GM21825 (cell line): ENCODE results near the gene UGDH.
"Not testable (repeated sequence)": the region's sequence is repeated elsewhere in the genome, so short reads cannot be mapped to it uniquely, and the experiment has no call there.

Experiments used
- ATAC-seq: cut with Tn5 transposase; IDR thresholded peaks from one replicate; pipeline ENCODE4 v1.9.1; 2021; ENCODE audit warnings: mild to moderate bottlenecking, moderate library complexity; ENCODE audit not compliant: unreplicated experiment

UGDH gene

GRCh38 chr4:39529534-39529933, 2.3 kb upstream of the UGDH start:
- ATAC-seq: no peak

- ATAC-seq: no peak
Observed at GRCh38 chr4:39528061-39528465, 824 bp upstream of the UGDH start.

GRCh38 chr4:39526765-39527295, 409 bp downstream of the UGDH start:
- peak; percentile 16 for ATAC-seq

GRCh38 chr4:39525822-39526690, 1.2 kb downstream of the UGDH start:
- no peak for ATAC-seq

GRCh38 chr4:39524161-39524957, 2.9 kb downstream of the UGDH start:
- ATAC-seq: no peak

GRCh38 chr4:39522068-39522467, 5.2 kb downstream of the UGDH start:
- no peak for ATAC-seq

- ATAC-seq: no peak
Observed at GRCh38 chr4:39521253-39521919, 5.9 kb downstream of the UGDH start.

GRCh38 chr4:39518484-39518883, 8.8 kb downstream of the UGDH start:
- ATAC-seq: no peak

- no peak for ATAC-seq
Observed at GRCh38 chr4:39516407-39516966, 10.8 kb downstream of the UGDH start.

- not testable (repeated sequence) for ATAC-seq
Observed at GRCh38 chr4:39515669-39516401, 11.4 kb downstream of the UGDH start.

GRCh38 chr4:39514888-39515401, 12.3 kb downstream of the UGDH start:
- no peak for ATAC-seq

GRCh38 chr4:39514266-39514665, 13.0 kb downstream of the UGDH start:
- ATAC-seq: not testable (repeated sequence)

GRCh38 chr4:39510348-39510929, 16.8 kb downstream of the UGDH start:
- ATAC-seq: no peak

- ATAC-seq: no peak
Observed at GRCh38 chr4:39505581-39505980, 21.7 kb downstream of the UGDH start.

GRCh38 chr4:39504538-39504937, 22.7 kb downstream of the UGDH start:
- no peak for ATAC-seq

- ATAC-seq: not testable (repeated sequence)
Observed at GRCh38 chr4:39502664-39503035, 24.6 kb downstream of the UGDH start.

- no peak for ATAC-seq
Observed at GRCh38 chr4:39502019-39502663, 25.1 kb downstream of the UGDH start.

- ATAC-seq: no peak
Observed at GRCh38 chr4:39498727-39499020, 28.6 kb downstream of the UGDH start.
